Smooth muscle cell (in vitro differentiated cells): ENCODE results near the gene GFRAL. TPM values are rescaled to one million over a fixed set of nuclear protein-coding genes. Genes with fewer than 3 reads are reported as not detected.

Experiments used
- DNase-seq: peaks from one replicate; lab custom pipeline; 2025; ENCODE audit not compliant: unreplicated experiment; lab: John Stamatoyannopoulos, UW
- H2AFZ ChIP-seq: fragments of 200-600 bp; sonication (generic); 2 replicates; pipeline ENCODE4 v1.6.0; 2016; ENCODE audit warnings: antibody characterized with exemption, low read depth, mild to moderate bottlenecking
- H3F3A ChIP-seq: fragments of 200-600 bp; sonication (generic); 2 replicates; pipeline ENCODE4 v1.6.0; 2017; ENCODE audit warnings: antibody characterized with exemption, low read depth
- H3K27ac ChIP-seq: fragments of 200-600 bp; sonication (generic); 2 replicates; pipeline ENCODE4 v1.5.1; 2016; ENCODE audit warnings: low read depth, mild to moderate bottlenecking
- H3K27me3 ChIP-seq: fragments of 200-600 bp; sonication (generic); 2 replicates; pipeline ENCODE4 v1.6.1; 2016; ENCODE audit warnings: low read depth, mild to moderate bottlenecking
- H3K36me3 ChIP-seq: fragments of 200-600 bp; sonication (generic); 2 replicates; pipeline ENCODE4 v1.5.1; 2016; ENCODE audit warnings: low read depth
- H3K4me1 ChIP-seq: fragments of 200-600 bp; sonication (generic); 2 replicates; pipeline ENCODE4 v1.5.1; 2016; ENCODE audit warnings: low read depth
- H3K4me2 ChIP-seq: fragments of 200-600 bp; sonication (generic); 2 replicates; pipeline ENCODE4 v1.6.0; 2016; ENCODE audit warnings: mild to moderate bottlenecking
- H3K4me3 ChIP-seq: fragments of 200-600 bp; sonication (generic); 2 replicates; pipeline ENCODE4 v1.5.1; 2016; ENCODE audit warnings: mild to moderate bottlenecking
- H3K79me2 ChIP-seq: fragments of 200-600 bp; sonication (generic); 2 replicates; pipeline ENCODE4 v1.6.0; 2016; ENCODE audit warnings: low read depth, mild to moderate bottlenecking
- H3K9ac ChIP-seq: fragments of 200-600 bp; sonication (generic); 2 replicates; pipeline ENCODE4 v1.6.0; 2016; ENCODE audit warnings: low read depth
- H3K9me3 ChIP-seq: fragments of 200-600 bp; sonication (generic); replicated peaks from 2 replicates; pipeline ENCODE4 v1.5.1; 2016; ENCODE audit warnings: low read depth
- H4K20me1 ChIP-seq: fragments of 200-600 bp; sonication (generic); 2 replicates; pipeline ENCODE4 v1.6.0; 2016; ENCODE audit warnings: low read depth
- CTCF ChIP-seq: fragments of 200-600 bp; sonication (generic); IDR thresholded peaks from 2 replicates; pipeline ENCODE4 v1.5.1; 2017; ENCODE audit warnings: borderline replicate concordance, mild to moderate bottlenecking, antibody characterized with exemption; ENCODE audit not compliant: insufficient read depth, poor library complexity, severe bottlenecking
- WGBS: methylation state at CpG from one replicate; pipeline ENCODE4 v1.1.7; 2016; ENCODE audit warnings: low lambda C conversion rate; 5-methylcytosine and 5-hydroxymethylcytosine counted together
- polyA plus RNA-seq: library from polyadenylated mRNA; unstranded; fragments of >200 nt; fragmentation: Nextera tagmentation; extraction: Ambion mirVana; gene quantifications from 2 replicates; pipeline ENCODE4 v1.2.1, GENCODE V29; 2016
- total RNA-seq: library from RNA; depleted of rRNA; stranded (reverse); fragments of >200 nt; gene quantifications from 2 replicates; pipeline ENCODE4 v1.2.3, GENCODE V29; 2014

GFRAL gene
- total and polyA plus RNA-seq, 2 experiments from 2014 or later = not detected

GRCh38 chr6:55299286-55299985, 27.8 kb upstream of the GFRAL start:
- Histone ChIP-seq H3K27ac (no peak overlapping the region), H3K4me3 (no peak overlapping the region), H3K4me2 (no peak overlapping the region), H3K9me3 (no peaks in the 10 kb centered on the region), H2AFZ (no peak overlapping the region), H3K27me3 (no peaks in the 10 kb centered on the region), H3K36me3 (no peaks in the 10 kb centered on the region), H4K20me1 (no peaks in the 10 kb centered on the region), H3K9ac (no peak overlapping the region), H3K4me1 (no peaks in the 10 kb centered on the region), H3K79me2 (no peaks in the 10 kb centered on the region), H3F3A (no peaks in the 10 kb centered on the region)
- DNase-seq = no peak
- WGBS = 94% methylated on average over 5 of the region's 5 CpGs
- TF ChIP-seq CTCF = no peak

GRCh38 chr6:55304747-55305146, 22.5 kb upstream of the GFRAL start:
- Histone ChIP-seq H3K36me3 (no peaks in the 10 kb centered on the region), H3K9ac (no peak overlapping the region), H3K4me1 (no peaks in the 10 kb centered on the region), H3K27me3 (no peaks in the 10 kb centered on the region), H3K79me2 (no peaks in the 10 kb centered on the region), H3K4me3 (no peak overlapping the region), H3F3A (no peaks in the 10 kb centered on the region), H3K4me2 (no peak overlapping the region), H3K27ac (no peak overlapping the region), H2AFZ (no peak overlapping the region), H3K9me3 (no peaks in the 10 kb centered on the region), H4K20me1 (no peaks in the 10 kb centered on the region)
- WGBS = 86% methylated on average over 1 of the region's 1 CpG
- TF ChIP-seq CTCF = no peak
- DNase-seq = no peak

- H3K4me1 ChIP-seq = no peaks in the 10 kb centered on the region
Observed at GRCh38 chr6:55319961-55320695, 7.1 kb upstream of the GFRAL start.

More at GRCh38 chr6:55319961-55320695, 7.1 kb upstream of the GFRAL start:
- no peak for DNase-seq
- Histone ChIP-seq H3K4me3 (no peak overlapping the region), H3K36me3 (no peaks in the 10 kb centered on the region), H3F3A (no peaks in the 10 kb centered on the region), H3K9me3 (no peaks in the 10 kb centered on the region), H3K79me2 (no peaks in the 10 kb centered on the region), H3K4me2 (no peak overlapping the region), H3K27me3 (no peaks in the 10 kb centered on the region), H3K9ac (no peak overlapping the region), H4K20me1 (no peaks in the 10 kb centered on the region), H3K27ac (no peak overlapping the region), H2AFZ (no peak overlapping the region)
- TF ChIP-seq CTCF = no peak
